Spleen (tissue), 11 donors: ENCODE data around the gene GALNT17. TPM values are rescaled to one million over a fixed set of nuclear protein-coding genes. Genes with fewer than 3 reads are reported as not detected.

Experiments
- DNase-seq: peaks from one replicate; pipeline ENCODE4 v3.0.0-alpha.2; 2020
- H3K27ac ChIP-seq, 8 donors: fragments of 200-600 bp; sonication (generic) in 7 of 8; 1 replicate in 4 of 8; 2 replicates in 4 of 8; pipeline versions ENCODE4 v1.5.0 to v1.8.0; 2016 to 2021; ENCODE audit warnings: inconsistent platforms in 4 of 8, mild to moderate bottlenecking in 4 of 8, moderate library complexity in 1 of 8
- H3K27me3 ChIP-seq, 7 donors: fragments of 200-600 bp; sonication (generic) in 6 of 7; replicated peaks in 1 of 7; 1 replicate in 4 of 7; 2 replicates in 3 of 7; pipeline versions ENCODE4 v1.5.0 to v1.8.0; 2016 to 2021; ENCODE audit warnings: inconsistent platforms in 3 of 7, mild to moderate bottlenecking in 1 of 7
- H3K36me3 ChIP-seq, 6 donors: fragments of 200-600 bp; sonication (generic) in 5 of 6; 1 replicate in 4 of 6; 2 replicates in 2 of 6; pipeline versions ENCODE4 v1.5.0 to v1.8.0; 2016 to 2021; ENCODE audit warnings: inconsistent platforms in 2 of 6
- H3K4me1 ChIP-seq, 6 donors: fragments of 200-600 bp; sonication (generic) in 5 of 6; 1 replicate in 3 of 6; 2 replicates in 3 of 6; pipeline versions ENCODE4 v1.5.0 to v1.8.0; 2016 to 2021; ENCODE audit warnings: inconsistent platforms in 3 of 6
- H3K4me3 ChIP-seq, 8 donors: fragments of 200-600 bp; sonication (generic) in 7 of 8; 1 replicate in 4 of 8; 2 replicates in 4 of 8; pipeline versions ENCODE4 v1.5.0 to v1.8.0; 2016 to 2021; ENCODE audit warnings: inconsistent platforms in 4 of 8, mild to moderate bottlenecking in 4 of 8, moderate library complexity in 2 of 8
- H3K9me3 ChIP-seq, 8 donors: fragments of 200-600 bp; sonication (generic) in 7 of 8; 1 replicate in 4 of 8; 2 replicates in 4 of 8; pipeline versions ENCODE4 v1.5.0 to v1.8.0; 2016 to 2021; ENCODE audit warnings: inconsistent platforms in 4 of 8
- POLR2A ChIP-seq, 3 donors: fragments of 450-650 bp; IDR thresholded peaks; one replicate each; pipeline ENCODE4 v1.5.1; 2017; ENCODE audit warnings: antibody characterized with exemption in 3 of 3, mild to moderate bottlenecking in 1 of 3
- POLR2AphosphoS5 ChIP-seq, 3 donors: sonication (generic); formaldehyde crosslinking; IDR thresholded peaks; one replicate each; pipeline ENCODE4 v1.5.1; 2017; ENCODE audit warnings: antibody characterized with exemption in 3 of 3
- WGBS, 5 donors: extraction: QIAGEN DNeasy Blood & Tissue Kit in 3 of 5; methylation state at CpG; one replicate each; pipeline versions ENCODE4 v1.1.5 to v1.1.7; 2013 to 2018; 5-methylcytosine and 5-hydroxymethylcytosine counted together
- intact Hi-C: fragments of 100-400 bp; cut with DNase I; formaldehyde crosslinking; loops from one replicate; pipeline ENCODE4 v1.15.0; 2023; ENCODE audit warnings: low total_unique reads
- polyA plus RNA-seq, 3 donors: library from polyadenylated mRNA; stranded (reverse); fragments of 200-250 nt; gene quantifications; one replicate each; pipeline ENCODE4 v1.2.1, GENCODE V29; 2013
- total RNA-seq, 7 donors: library from RNA; depleted of rRNA in 3 of 7; stranded (reverse); fragments of >200 nt in 3 of 7; fragmentation: NEBNext Ultra II Directional in 4 of 7; extraction: Animal tissue kit (Norgen Biotek cat#: 25700) in 4 of 7; gene quantifications; one replicate each; pipeline versions ENCODE4 v1.1.0 to v1.2.1, GENCODE V29; 2016 to 2021
- TF ChIP-seq, protein P1 (sequence below), 11 experiments: fragments of 200-600 bp in 7 of 11; fragments of 450-650 bp in 4 of 11; sonication (generic) in 4 of 11; IDR thresholded peaks in 8 of 11; conservative IDR thresholded peaks in 3 of 11; 1 replicate in 7 of 11; 2 replicates in 4 of 11; pipeline versions ENCODE4 v1.4.0 to v1.8.0; 2016 to 2021; ENCODE audit warnings: antibody characterized with exemption in 11 of 11, inconsistent platforms in 4 of 11, mild to moderate bottlenecking in 1 of 11
- donor health status: healthy with polysubstance abuse.
- donor health status: DM: no; HTN: no; CAD: no; lungs with moderate emphysema.
- donor health status: DM: no; HTN: no; CAD: no.
- donor health status: Bipolar disorder and iron deficiency.
- donor health status: healthy.
- donor health status: DM: no; HTN: no; CAD: no.
- donor health status: DM: yes; HTN: yes; CAD: no.

The GALNT17 gene
- total and polyA plus RNA-seq, 10 donors = 0.39 to 10.8 (median 3.1) TPM

DNA sequence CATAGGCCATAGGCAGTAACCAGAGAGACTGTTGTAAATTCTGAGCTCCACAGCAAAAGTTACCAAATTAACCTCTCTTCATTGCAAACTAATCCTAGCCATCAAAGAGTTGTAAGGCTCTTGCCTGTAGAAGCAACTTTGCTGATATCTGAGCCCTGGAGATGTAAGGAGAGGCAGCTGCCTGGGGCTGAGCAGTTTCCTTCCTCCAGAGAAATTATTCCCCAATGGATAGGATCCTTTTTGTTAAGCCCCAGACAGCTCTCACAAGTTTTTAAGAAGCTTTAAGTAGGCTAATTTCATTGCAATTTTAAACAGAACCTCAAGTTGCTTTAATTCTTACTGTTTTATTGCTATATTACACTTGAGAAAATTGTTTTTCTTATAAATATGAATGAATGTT is 211.1 kb downstream of the GALNT17 start:
- intact Hi-C loops = no loop called here

DNA sequence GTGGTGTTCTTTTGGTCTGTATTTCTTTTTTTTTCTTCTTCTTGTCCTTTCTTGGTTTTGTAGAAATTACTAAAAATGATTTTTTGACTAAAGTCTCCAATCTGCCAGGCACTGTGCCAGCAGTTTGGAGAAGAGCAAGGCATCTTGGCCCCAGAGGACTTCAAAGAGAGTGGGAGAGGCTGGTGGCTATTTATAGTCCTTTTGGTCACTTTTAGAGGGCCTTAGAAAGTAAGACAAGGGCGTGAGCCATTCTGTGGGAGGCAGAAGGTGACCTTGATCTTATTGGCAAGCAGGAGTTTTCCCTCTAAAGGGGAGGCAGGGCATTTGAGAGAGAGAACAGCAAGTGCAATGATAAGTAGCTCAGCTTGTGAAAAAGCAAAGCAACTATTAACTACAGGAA is 211.9 kb downstream of the GALNT17 start:
- intact Hi-C loops = no loop called here
- peaks cover 5 to 60% (median 38%) of the 10 kb centered on the region in 8 donors for H3K9me3 ChIP-seq
- no peak for DNase-seq
- H3K27ac ChIP-seq = no peak overlapping the region
- H3K4me3 ChIP-seq = no peak overlapping the region
- no peaks in the 10 kb centered on the region for H3K36me3 ChIP-seq
- 19 to 37% (median 22%) methylated on average over 1 of the region's 1 CpG for WGBS, 5 donors
- no peaks in the 10 kb centered on the region for H3K4me1 ChIP-seq
- no peak for TF ChIP-seq POLR2A (IDR thresholded peaks at IDR 0.05)
- TF ChIP-seq, protein P1, sequence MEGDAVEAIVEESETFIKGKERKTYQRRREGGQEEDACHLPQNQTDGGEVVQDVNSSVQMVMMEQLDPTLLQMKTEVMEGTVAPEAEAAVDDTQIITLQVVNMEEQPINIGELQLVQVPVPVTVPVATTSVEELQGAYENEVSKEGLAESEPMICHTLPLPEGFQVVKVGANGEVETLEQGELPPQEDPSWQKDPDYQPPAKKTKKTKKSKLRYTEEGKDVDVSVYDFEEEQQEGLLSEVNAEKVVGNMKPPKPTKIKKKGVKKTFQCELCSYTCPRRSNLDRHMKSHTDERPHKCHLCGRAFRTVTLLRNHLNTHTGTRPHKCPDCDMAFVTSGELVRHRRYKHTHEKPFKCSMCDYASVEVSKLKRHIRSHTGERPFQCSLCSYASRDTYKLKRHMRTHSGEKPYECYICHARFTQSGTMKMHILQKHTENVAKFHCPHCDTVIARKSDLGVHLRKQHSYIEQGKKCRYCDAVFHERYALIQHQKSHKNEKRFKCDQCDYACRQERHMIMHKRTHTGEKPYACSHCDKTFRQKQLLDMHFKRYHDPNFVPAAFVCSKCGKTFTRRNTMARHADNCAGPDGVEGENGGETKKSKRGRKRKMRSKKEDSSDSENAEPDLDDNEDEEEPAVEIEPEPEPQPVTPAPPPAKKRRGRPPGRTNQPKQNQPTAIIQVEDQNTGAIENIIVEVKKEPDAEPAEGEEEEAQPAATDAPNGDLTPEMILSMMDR (IDR thresholded peaks at IDR 0.05 in 8 of 11, conservative IDR thresholded peaks at IDR 0.05 in 3 of 11) = no peak
- no peak for TF ChIP-seq POLR2AphosphoS5 (IDR thresholded peaks at IDR 0.05)
- H3K27me3 ChIP-seq = no peaks in the 10 kb centered on the region

More for the DNA sequence above, 211.1 kb downstream of the GALNT17 start:
- Histone ChIP-seq H3K27me3 (no peaks in the 10 kb centered on the region), H3K9me3 (peaks cover 5 to 67% (median 38%) of the 10 kb centered on the region in 8 donors), H3K27ac (no peak overlapping the region), H3K36me3 (no peaks in the 10 kb centered on the region), H3K4me3 (no peak overlapping the region), H3K4me1 (no peaks in the 10 kb centered on the region)
- DNase-seq = no peak
- TF ChIP-seq, protein P1 (IDR thresholded peaks at IDR 0.05 in 8 of 11, conservative IDR thresholded peaks at IDR 0.05 in 3 of 11) = no peak
- no peak for TF ChIP-seq POLR2AphosphoS5 (IDR thresholded peaks at IDR 0.05)
- TF ChIP-seq POLR2A (IDR thresholded peaks at IDR 0.05) = no peak

DNA sequence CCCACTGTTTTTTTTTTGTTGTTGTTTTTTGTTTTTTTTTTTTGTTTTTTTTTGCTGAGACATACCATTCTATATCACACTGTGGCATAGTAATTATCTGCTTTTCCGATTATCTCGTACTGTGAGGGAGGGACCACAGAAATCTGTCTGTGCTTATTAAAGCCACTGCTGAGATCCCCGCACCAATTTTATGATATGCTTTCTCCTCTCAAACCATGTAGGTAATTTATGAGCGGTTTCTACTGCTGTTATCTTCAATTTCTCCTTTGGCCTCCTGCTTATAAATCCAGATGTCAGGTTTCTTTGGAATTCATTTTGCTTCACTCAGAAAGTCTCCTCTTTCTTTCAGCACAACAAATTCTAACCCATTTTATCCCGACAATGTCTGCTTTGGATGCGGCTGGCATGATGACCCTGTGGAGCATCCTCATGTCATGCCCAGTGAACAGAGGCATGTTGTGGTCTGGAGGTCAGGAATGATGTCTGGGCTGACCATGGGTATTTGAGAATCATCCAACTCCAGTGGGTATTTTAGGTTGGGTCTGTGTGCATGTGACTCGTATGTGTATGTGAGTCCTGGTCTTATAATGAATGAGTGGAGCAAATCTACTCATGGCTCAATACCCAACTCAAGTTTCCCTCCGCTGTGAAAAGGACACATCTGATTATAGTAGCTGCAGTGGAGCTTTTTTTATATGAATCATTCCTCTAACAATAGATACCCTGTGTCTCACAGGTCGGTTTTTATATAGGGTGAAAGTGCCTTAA is 213.4 kb downstream of the GALNT17 start:
- Histone ChIP-seq H3K9me3 (peaks cover 5 to 45% (median 34%) of the 10 kb centered on the region in 8 donors), H3K4me1 (no peaks in the 10 kb centered on the region), H3K27ac (no peak overlapping the region), H3K27me3 (no peaks in the 10 kb centered on the region), H3K4me3 (no peak overlapping the region), H3K36me3 (no peaks in the 10 kb centered on the region)
- TF ChIP-seq, protein P1 (IDR thresholded peaks at IDR 0.05 in 8 of 11, conservative IDR thresholded peaks at IDR 0.05 in 3 of 11) = no peak
- TF ChIP-seq POLR2A (IDR thresholded peaks at IDR 0.05) (no peak), POLR2AphosphoS5 (IDR thresholded peaks at IDR 0.05) (no peak)
- no peak for DNase-seq
- intact Hi-C loops = no loop called here
- WGBS, 5 donors = 77 to 80% (median 79%) methylated on average over 9 of the region's 9 CpGs

DNA sequence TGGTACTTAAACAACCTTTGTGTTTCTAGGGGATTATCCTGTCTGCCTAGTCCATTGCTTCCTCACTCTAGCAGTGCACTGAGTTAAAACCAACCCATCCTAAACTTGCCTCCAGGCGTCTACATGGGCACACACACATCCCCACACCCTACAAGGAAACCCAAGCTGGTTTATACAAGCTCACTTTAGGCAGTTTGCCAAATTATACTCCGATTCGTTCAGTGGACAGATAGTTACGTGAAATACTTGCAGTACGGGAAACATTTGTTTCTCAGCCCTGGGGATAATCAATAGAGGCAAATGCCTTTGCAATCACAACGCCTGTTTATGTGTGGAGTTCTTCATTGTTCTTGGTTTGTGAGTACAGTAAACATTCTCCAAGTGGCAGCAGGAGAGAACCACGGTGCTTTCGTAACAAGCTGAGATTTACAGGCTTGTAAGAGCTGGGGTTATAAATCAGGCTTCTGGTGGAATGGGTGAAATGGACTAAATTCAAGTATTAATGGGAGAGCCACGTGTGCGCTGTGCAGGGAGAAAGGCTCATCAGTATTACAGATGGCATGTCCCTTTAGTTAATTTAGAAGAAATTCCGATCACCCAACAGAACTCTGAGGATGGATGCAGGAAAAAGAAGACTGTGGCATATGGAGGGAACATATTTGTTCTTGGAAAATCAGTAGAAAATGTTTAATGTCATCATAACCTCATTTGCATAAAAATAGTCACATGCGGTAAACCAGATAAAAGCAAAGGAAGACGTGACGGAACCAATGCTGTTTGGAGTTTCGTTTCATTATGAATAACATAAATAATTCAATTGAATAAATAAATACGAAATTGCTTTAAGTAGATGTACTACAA is 217.1 kb downstream of the GALNT17 start:
- intact Hi-C loops = no loop called here
- DNase-seq = no peak
- 57 to 67% (median 63%) methylated on average over 16 of the region's 16 CpGs for WGBS, 5 donors
- TF ChIP-seq, protein P1 (IDR thresholded peaks at IDR 0.05 in 8 of 11, conservative IDR thresholded peaks at IDR 0.05 in 3 of 11) = no peak
- TF ChIP-seq POLR2A (IDR thresholded peaks at IDR 0.05) (no peak), POLR2AphosphoS5 (IDR thresholded peaks at IDR 0.05) (no peak)
- Histone ChIP-seq H3K9me3 (peaks cover 4 to 41% (median 21%) of the 10 kb centered on the region in 8 donors), H3K36me3 (no peaks in the 10 kb centered on the region), H3K27ac (no peak overlapping the region), H3K4me3 (no peak overlapping the region), H3K4me1 (no peaks in the 10 kb centered on the region), H3K27me3 (no peaks in the 10 kb centered on the region)
